Putamen (tissue), 1 donor: Measurements from ENCODE around the gene ADM.

Experiments
- DNase-seq: peaks from one replicate; pipeline ENCODE4 v3.0.0-alpha.2; 2016; ENCODE audit warnings: low spot score

Gene ADM

DNA sequence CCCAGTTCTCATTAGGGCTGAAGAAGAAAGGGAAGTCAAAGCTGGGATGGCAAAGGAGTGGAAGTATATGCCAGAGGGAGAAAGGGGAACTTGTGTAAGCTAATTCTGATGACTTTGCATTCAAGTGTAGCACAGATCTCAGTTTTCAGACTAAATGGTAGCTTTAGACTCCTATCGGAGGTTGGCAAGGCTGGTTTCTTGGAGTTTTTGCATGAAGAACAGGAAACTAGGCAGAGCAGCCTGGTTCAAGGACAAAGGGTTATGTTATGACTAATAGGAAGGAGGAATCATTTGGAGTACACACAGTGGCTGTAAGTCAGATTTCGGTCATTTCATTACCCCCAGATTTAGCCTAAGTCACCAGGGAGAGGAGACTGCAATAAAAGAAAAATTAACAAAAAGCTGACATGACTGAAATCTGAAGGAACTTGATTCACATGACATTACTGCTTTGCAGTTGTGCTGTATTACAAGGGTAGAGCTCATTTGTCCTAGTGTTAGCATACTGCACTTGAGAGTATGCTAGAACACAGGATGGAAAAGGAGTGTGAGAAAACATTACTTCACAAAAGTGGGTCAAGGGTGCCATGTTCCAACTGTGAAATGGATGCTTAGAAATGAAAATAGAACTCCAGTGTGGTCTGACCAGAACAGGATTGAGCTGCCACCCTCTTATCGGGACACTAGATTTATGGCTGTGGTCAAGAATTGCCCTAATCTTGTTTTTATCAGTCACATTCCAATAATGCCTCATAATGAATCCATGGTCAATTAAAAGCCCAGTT, 23.6 kb downstream of the ADM start:
- no peak for DNase-seq

DNA sequence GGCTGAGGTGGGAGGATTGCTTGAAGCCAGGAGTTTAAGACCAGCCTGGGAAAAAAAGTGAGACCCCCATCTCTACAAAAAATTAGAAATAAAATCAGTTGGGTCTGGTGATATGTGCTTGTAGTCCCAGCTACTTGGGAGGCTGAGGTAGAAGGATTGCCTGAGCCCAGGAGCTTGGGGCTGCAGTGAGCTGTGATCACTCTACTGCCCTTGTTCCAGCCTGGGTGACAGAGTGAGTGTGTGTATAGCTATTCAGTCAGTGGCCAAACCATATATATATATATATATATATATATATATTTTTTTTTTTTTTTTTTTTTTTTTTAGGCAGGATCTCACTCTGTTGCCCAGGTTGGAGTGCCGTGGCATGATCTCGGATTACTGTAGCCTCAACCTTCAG, 24.5 kb downstream of the ADM start:
- DNase-seq: no peak

DNA sequence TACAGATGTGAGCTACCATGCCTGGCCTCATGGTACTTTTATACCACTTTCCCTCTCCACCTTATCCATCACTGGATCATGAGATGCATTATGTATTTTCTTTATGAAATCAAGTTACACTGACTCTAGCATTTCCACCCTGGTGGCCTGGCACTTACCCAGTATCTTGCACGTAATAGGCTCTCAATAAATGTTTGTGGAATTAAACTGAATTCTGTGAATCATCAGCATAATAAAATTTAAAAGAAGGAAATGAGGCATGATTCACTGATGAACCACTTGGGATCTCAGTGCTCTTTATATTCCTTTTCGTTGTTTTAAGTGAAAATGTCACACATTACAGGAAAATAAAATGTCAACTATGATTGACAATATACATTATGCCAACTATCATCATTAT, 25.1 kb downstream of the ADM start:
- no peak for DNase-seq

DNA sequence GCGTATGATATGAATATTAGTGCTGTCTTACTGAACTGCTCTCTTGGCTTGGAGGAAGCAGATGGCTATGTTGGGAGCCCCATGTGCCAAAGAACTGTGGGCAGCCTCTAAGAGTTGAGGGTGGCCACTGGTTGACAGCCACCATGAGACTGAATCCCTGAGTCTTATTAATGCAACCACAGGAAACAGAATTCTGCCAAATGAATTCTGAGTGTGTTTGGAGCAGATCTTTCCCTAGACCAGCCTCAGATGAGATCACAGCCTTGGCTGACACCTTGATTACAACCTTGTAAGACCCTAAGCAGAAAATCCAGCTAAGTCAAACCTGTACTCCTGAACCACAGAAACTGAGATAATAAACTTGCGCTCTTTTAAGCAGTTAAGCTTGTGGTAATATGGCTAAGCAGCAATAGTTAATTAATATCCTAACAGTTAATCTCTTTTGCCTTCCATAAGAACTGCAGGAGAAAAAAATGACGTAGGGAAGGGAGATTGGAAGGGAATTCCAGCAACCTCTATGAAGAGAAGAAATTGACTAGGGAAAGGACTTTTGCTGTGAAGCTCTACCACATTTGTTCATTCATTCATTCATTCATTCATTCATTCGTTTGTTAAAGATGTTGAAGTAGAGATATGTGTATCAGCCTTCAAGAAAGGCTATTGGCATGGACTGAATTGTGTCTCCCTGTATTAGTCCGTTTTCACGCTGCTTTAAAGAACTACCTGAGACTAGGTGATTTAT, 26.8 kb downstream of the ADM start:
- no peak for DNase-seq

DNA sequence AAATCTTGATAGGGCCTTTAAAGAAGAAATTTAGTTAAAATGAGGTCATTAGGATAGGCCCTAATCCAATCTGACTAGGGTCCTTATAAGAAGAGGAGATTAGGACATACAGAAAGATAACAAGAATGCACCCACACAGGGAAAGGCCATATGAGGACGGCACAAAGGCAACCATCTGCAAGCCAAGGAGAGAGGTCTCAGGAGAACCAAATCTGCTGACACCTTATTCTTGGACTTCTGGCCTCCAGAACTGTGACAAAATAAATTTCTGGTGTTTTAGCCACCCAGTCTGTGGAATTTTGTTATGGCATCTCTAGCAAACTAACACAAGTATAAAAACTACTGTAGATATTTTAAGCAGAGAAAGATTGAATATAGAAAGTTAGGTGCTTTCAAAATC, 28.6 kb downstream of the ADM start:
- no peak for DNase-seq

DNA sequence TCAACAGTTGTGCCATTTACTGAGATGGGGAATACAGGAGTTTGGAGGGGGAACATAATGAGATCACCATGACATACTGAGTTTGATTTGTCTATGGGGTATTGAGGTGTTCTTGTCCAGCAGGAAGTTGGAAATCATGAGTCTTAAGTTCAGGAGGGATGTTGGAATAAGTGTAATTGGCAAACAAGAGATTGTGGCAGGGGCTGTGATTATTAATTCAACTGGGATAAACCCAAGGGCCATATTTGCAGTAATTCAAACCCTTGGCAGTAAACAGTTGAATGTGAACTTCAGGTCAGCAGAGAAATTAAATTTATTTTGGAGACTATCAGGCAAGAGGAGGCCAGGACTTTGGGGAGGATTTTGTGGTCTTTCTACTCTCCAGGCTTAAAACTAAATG, 33.4 kb downstream of the ADM start:
- no peak for DNase-seq

DNA sequence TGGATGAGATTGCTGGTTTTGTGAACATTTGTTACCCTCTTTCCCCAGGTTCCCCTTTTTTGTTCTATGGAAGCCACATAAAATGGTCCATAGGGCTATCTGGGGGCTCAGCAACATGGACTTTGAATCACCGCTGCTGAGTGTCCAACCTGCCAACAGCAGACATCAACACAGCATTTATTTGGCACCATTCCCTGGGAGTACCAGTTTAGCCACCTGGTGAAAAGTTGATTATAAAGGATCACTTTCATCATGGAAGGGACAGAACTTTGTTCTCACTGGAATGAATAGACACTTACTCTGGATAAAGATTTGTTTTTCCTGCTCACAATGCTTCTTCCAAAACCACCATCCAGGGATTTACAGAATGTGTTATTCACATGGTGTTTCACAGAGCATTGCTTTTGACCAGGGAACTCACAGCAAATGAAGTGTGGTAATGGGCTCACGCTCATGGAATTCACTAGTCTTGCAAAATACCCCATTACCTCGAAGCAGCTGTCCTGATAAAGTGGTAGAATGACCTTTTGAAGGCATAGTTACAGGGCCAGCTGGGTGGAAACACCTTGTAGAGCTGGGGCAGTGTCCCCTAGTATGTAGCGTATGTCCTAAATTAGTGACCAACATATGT, 43.9 kb downstream of the ADM start:
- DNase-seq: no peak

DNA sequence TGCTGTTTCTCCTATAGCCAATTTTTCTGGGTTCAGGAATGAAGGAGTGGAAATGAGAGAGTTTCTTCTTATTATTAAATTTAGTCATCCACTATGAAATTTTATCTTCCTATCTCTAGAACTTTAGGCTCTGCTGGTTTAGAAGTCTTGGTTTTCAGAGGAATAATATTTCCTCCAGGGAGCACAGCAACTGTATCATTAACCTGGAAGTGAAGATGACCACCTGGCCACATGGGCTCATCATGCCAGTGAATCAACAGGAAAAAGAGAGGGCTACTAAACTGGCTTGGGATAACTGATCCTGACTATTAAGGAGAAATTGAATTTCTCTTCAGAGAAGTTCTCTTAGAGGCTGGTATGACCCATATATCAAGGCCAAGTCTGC, 44.4 kb downstream of the ADM start:
- no peak for DNase-seq

DNA sequence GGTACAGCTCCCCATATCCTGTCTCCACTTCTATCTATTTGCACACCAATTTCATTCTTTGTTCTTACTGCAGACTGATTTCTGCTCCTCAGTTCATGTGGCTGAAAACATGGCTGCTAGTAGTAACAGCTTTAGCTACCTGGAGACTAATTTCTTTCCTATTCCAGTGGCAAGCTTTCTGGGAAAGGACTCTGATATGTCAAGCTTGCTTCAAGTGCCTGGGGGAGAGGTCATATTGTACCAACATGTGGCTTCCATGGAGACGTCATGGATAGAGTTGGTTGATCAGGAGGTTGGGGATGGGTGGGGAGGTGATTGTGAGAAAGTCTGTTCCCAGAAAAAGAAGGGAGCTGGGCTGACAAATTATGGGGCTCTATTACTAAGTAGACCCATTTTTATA, 44.9 kb downstream of the ADM start:
- no peak for DNase-seq

DNA sequence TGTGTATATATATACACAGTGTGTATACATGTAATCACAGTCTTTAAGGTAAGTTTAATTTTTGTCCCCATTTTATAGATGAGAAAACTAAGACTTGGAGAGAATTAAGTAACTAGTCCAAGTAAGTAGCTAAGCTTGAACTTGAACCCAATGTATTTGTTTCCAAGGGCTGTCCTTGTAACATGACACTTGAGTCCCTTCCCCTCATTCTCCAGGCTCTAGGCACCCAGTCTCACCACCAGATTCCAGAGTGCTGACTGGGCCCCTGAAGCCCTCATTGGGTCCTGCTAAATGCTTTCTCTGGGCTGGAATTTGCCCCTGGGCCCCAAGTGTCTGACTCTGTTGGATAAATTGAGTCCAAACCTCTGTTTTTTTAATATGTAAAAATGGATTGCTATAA, 45.5 kb downstream of the ADM start:
- no peak for DNase-seq

DNA sequence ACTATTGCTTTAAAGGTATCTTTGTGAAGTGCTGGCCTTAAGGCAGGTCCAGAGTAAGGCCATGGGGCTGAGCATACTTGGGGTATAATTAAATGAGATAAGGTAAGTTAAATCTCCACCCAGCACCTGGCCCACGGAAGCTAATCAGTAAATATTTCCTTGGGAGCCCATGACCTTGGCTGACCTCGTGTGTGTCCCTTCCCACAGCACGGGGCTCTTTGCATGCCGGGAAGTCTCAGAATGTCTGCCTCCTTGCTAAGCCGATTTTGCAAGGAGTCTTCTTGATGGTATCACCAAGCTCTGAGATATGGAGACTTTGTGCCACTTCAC, 46.5 kb downstream of the ADM start:
- no peak for DNase-seq

DNA sequence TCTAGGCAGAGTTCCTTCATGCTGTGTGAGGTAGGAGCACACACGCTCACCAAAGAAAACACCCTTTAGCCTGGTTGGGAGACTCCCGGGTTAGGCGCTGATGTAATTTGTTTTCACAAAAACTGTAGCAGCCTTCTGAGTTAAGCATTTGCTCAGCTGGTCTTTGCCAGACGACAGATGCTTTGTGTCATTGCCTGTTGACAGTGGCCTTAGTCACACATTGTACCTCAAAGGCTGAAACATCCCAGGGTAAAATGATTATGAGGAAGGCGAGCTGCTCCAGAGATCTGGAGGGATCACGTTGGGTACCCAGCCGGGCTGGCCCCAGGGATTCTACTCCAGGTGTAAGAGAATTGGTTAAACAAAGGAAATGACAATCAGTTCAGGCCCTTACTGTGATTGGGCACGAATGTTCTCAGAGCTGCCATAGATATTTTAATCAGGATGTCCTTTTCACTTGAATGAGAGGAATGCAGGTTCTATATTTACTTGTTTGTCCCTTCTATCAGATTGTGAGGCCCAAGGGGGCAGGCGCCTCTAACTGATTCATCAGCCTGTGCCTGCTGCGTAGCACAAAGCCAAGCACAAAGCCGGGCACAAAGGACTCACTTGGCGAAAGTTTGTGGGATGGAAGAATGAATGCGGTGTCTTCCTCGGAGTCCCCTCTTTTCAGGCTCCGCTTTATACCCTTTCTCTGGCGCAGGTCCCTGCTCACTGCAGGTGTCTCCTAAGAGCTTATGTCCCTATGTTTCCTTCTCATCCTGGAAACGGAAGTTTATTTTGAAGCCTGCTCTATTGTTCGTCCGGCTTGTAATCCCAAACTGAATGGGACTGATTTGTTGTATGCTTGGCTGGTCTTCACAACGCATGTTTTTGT, 47.1 kb downstream of the ADM start:
- DNase-seq: no peak

DNA sequence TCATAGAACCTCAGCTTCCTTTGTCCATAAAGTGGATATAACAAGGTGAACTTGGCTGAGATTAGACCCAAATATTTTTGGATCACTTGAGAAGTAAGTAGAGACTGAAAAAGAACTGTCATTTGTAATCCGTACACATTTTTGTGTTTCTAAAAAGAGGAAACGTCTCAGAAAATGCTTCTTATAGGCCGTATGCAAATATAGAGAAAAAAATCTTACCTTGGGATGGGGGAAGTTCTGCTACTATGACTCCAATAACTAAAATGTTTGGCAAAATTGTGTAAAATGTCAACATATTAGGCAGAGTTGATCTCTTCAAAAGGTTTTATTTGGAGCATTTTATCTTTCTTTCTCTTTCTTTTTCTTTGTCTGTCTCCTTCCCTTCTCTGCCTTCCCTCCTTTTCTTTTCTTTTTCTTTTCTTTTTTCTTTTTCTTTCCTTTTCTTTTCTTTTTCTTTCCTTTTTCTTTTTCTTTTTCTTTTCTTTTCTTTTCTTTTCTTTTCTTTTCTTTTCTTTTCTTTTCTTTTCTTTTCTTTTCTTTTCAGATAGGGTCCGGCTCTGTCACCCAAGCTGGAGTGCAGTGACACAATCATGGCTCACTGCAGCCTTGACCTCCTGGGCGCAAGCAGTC, 48.2 kb downstream of the ADM start:
- no peak for DNase-seq

DNA sequence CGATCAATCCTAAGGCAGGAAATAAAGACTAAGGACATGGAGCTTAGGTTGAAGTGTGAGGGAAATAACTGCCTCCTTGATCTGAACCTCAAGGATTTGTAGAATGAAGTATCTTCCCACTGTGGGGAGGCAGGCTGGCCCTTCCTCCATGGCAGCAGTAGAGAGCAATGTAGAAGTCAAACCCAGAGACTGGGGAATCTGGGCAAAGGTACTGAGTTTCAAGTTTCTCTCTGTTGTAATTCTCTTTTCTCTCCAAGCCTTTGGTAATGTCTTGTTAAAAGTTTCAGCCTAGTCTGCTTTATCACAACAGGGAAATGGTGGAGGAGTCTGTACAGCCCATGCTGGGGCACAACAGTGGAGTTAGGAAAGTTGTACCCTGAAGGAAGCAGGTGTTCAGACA, 49.5 kb downstream of the ADM start:
- no peak for DNase-seq

DNA sequence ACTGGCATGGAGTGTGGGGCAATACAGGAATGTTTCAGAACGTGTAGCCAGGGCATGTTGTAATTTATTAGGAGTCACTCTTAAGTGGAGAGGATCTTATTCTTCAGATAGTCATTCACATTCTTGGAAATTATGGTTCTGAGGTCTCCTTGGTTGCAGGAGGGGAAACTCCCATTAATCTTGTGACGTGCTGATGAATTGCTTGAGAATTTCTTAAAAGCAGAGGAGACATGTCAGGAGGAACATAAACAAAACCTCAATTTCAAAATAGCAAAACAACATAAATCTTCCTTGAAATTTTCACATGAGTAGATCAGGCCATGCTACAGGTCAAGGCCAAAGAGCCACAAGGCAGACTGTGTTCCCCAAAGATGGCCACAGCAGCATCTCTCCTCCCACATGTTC, 50.4 kb downstream of the ADM start:
- no peak for DNase-seq

DNA sequence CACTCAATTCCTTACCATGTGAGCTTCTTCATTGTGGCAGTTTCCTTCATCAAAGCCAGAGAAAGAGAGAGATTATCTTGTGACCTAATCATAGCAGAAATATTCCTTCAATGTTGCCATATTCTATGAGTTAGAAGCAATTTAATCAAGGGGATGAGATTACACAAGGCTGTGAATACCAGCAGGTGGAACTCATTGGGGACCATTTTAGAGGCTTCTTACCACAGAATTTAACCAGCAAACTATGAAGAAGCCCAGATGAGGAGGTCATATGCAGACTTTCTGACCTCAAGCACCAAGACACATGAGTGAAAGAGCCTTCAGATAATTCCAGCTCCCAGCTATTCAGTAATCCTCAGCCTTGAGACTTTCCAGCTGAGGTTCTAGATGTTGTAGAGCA, 51.3 kb downstream of the ADM start:
- DNase-seq: no peak
